ENCODE measurements around the gene SCYGR5. TPM values are rescaled to one million over a fixed set of nuclear protein-coding genes. Genes with fewer than 3 reads are reported as not detected.

SCYGR5 gene
- total RNA-seq, 1 donor from 2014 or later = not detected

DNA sequence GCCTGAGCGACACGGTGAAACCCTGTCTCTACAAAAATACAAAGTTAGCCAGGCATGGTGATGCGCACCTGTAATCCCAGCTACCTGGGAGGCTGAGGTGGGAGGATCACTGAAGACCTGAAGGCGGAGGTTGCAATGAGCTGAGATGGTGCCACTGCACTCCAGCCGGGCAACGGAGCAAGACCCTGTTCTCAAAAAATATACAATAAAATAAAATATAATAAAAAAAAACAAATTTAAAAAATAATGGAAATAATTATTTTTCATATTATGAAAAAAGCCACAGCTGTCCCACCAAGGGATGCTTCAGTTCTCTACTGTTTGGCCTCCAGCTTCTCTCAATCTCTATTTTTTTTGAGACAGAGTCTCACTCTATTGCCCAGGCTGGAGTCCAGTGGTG, 40.8 kb downstream of the SCYGR5 start:
- no peak for DNase-seq (ENCODE audit: low read depth)
- H3K36me3 ChIP-seq (ENCODE audit: control insufficient read depth, insufficient read depth, low read length) = no peaks in the 10 kb centered on the region
- TF ChIP-seq CTCF (IDR thresholded peaks at IDR 0.05; ENCODE audit: insufficient read depth, low read length, poor library complexity, severe bottlenecking) = no peak
- H3K27me3 ChIP-seq (ENCODE audit: control insufficient read depth, insufficient read depth, low read length) = no peaks in the 10 kb centered on the region
- H3K4me3 ChIP-seq (ENCODE audit: low read depth, low read length) = no peak overlapping the region

DNA sequence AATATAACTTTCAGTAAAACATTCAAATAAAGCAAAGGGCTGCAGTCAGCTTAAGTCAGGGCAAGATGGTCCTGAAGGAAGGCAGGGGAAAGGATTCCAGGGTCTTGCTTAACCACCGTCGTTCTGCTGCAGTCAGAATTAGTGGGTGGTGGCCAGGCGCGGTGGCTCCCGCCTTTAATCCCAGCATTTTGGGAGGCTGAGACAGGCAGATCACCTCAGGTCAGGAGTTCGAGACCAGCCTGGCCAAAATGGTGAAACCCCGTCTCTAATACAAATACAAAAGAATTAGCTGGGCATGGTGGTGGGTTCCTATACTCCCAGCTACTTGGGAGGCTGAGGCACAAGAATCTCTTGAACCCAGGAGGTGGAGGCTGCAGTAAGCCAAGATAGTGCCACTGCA, 44.4 kb downstream of the SCYGR5 start:
- DNase-seq (ENCODE audit: low read depth) = no peak
- no peak for TF ChIP-seq CTCF (IDR thresholded peaks at IDR 0.05; ENCODE audit: insufficient read depth, low read length, poor library complexity, severe bottlenecking)
- no peaks in the 10 kb centered on the region for H3K36me3 ChIP-seq (ENCODE audit: control insufficient read depth, insufficient read depth, low read length)

DNA sequence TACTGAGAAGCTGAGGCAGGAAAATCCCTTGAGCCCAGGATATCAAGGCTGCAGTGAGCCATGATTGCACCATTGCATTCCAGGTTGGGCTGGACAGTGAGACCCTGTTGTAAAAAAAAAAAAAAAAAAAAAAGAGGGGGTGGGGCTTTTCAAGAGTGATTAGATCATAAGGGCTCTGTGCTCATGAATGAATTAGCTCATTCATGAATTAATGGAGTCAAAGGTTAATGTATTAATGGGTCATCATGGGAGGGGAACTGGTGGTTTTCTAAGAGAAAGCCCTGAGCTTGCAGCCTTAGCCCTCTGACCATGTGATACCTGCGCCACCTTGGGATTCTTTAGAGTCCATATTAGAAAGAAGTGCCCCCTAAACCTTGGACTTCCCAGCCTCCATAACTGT, 46.7 kb downstream of the SCYGR5 start:
- DNase-seq (ENCODE audit: low read depth) = no peak

More for the DNA sequence above, 44.4 kb downstream of the SCYGR5 start:
- Histone ChIP-seq H3K4me3 (ENCODE audit: low read depth, low read length) (no peak overlapping the region), H3K27me3 (ENCODE audit: control insufficient read depth, insufficient read depth, low read length) (no peaks in the 10 kb centered on the region)

DNA sequence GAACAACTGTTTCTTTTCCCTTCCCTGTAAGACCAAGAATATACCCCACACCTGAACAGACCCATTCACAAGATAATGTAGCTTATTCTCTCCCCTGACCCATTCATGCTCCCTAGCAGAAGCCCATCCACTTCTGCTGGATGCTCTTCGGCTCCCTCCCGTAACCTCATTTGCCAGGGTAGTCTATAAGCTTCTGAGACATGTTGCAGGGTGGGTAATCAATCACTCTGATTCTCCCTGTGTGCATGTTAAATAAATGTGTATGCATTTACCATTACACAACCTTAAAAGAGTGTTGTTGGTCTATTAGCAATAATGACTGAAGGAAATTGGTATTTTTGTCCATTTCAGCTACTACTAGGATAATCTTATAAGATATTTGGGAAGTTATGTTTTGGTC, 49.9 kb downstream of the SCYGR5 start:
- Histone ChIP-seq H3K4me3 (ENCODE audit: low read depth, low read length) (no peak overlapping the region), H3K36me3 (ENCODE audit: control insufficient read depth, insufficient read depth, low read length) (no peaks in the 10 kb centered on the region), H3K27me3 (ENCODE audit: control insufficient read depth, insufficient read depth, low read length) (no peaks in the 10 kb centered on the region)
- no peak for TF ChIP-seq CTCF (IDR thresholded peaks at IDR 0.05; ENCODE audit: insufficient read depth, low read length, poor library complexity, severe bottlenecking)
- no peak for DNase-seq (ENCODE audit: low read depth)

More for the DNA sequence above, 46.7 kb downstream of the SCYGR5 start:
- H3K27me3 ChIP-seq (ENCODE audit: control insufficient read depth, insufficient read depth, low read length) = no peaks in the 10 kb centered on the region
- H3K36me3 ChIP-seq (ENCODE audit: control insufficient read depth, insufficient read depth, low read length) = no peaks in the 10 kb centered on the region
- no peak overlapping the region for H3K4me3 ChIP-seq (ENCODE audit: low read depth, low read length)
- no peak for TF ChIP-seq CTCF (IDR thresholded peaks at IDR 0.05; ENCODE audit: insufficient read depth, low read length, poor library complexity, severe bottlenecking)

Other genes starting within 250 kb of the SCYGR5 start
- 75.1 and 109 TPM in 2 replicates for gene AGFG1, start 194.6 kb upstream of the SCYGR5 start, total RNA-seq
- gene SCYGR2, start 67.9 kb upstream of the SCYGR5 start, total RNA-seq = not detected in 2 replicates
- not detected in 2 replicates for gene SCYGR3, start 52.0 kb upstream of the SCYGR5 start, total RNA-seq
- not detected in 2 replicates for gene SCYGR4, start 49.3 kb upstream of the SCYGR5 start, total RNA-seq
- gene SLC19A3, start 51.2 kb downstream of the SCYGR5 start, total RNA-seq = 0.07 and 0.25 TPM in 2 replicates
- gene SCYGR6, start 58.0 kb downstream of the SCYGR5 start, total RNA-seq = not detected in 2 replicates
- not detected in 2 replicates for gene SCYGR7, start 61.5 kb downstream of the SCYGR5 start, total RNA-seq
- not detected in 2 replicates for gene SCYGR8, start 79.1 kb downstream of the SCYGR5 start, total RNA-seq
- 0.68 and 1.0 TPM in 2 replicates for gene CCL20, start 147.0 kb downstream of the SCYGR5 start, total RNA-seq
- gene DAW1, start 204.8 kb downstream of the SCYGR5 start, total RNA-seq = not detected in 2 replicates